ENCODE data around the gene NTPCR. TPM values are rescaled to one million over a fixed set of nuclear protein-coding genes. Genes with fewer than 3 reads are reported as not detected.

Gene NTPCR
- total RNA-seq, 2 experiments from 2014 or later = 8.5 to 9.3 TPM

DNA sequence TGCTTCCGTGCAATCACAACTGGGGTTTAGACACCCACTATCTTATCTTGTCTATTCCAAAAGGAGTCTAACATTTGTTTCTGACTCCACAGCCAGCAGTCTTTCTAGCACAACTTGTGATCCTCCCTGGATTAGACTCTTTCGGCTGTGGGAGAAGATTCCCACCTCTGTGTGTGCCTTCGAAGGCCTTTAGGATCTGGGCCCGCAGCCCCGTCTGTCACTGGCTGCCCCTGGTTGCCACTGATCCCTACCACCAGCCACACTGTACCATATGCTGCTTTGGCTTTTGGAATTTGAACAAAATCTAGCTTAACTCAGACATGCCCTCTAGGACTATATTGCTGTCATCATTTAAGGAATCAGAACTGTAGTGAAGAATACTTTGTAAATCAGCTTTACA, 18.0 kb downstream of the NTPCR start:
- DNase-seq (no peak), ATAC-seq (ENCODE audit: poor library complexity) (no peak)
- H3K4me1 ChIP-seq (ENCODE audit: insufficient read depth, low read length) = peaks cover 4% of the 10 kb centered on the region
- H3K36me3 Mint-ChIP-seq (ENCODE audit: low read depth) = peaks cover 85% of the 10 kb centered on the region
- peaks cover under 1 to 4% of the 10 kb centered on the region in 2 experiments for H3K9me3 ChIP-seq (ENCODE audit: control insufficient read depth in 1 of 2, insufficient read depth in 1 of 2, low read length in 2 of 2)
- POLR2A ChIA-PET = no interaction called here
- no peak overlapping the region for H3K27ac Mint-ChIP-seq
- CTCF ChIA-PET = no interaction called here
- intact Hi-C loops (cut with DNase I, micrococcal nuclease) = no loop called here
- H3K36me3 ChIP-seq (ENCODE audit: insufficient read depth, low read length) = peaks cover 53% of the 10 kb centered on the region
- no peak overlapping the region for H3K27ac ChIP-seq (ENCODE audit: low read depth in 1 of 2, low read length in 2 of 2)
- no peak overlapping the region for H3K4me3 Mint-ChIP-seq
- TF ChIP-seq, protein P1, sequence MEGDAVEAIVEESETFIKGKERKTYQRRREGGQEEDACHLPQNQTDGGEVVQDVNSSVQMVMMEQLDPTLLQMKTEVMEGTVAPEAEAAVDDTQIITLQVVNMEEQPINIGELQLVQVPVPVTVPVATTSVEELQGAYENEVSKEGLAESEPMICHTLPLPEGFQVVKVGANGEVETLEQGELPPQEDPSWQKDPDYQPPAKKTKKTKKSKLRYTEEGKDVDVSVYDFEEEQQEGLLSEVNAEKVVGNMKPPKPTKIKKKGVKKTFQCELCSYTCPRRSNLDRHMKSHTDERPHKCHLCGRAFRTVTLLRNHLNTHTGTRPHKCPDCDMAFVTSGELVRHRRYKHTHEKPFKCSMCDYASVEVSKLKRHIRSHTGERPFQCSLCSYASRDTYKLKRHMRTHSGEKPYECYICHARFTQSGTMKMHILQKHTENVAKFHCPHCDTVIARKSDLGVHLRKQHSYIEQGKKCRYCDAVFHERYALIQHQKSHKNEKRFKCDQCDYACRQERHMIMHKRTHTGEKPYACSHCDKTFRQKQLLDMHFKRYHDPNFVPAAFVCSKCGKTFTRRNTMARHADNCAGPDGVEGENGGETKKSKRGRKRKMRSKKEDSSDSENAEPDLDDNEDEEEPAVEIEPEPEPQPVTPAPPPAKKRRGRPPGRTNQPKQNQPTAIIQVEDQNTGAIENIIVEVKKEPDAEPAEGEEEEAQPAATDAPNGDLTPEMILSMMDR (IDR thresholded peaks at IDR 0.05) = no peak
- no peak overlapping the region for H3K4me3 ChIP-seq (ENCODE audit: low read length)
- H3K27me3 ChIP-seq (ENCODE audit: control insufficient read depth in 1 of 2, insufficient read depth in 2 of 2, low read length in 2 of 2) = no peaks in the 10 kb centered on the region
- H3K9me3 Mint-ChIP-seq = peaks cover 8% of the 10 kb centered on the region
- H3K4me1 Mint-ChIP-seq (ENCODE audit: low read depth) = peaks cover 28% of the 10 kb centered on the region
- no peaks in the 10 kb centered on the region for H3K27me3 Mint-ChIP-seq

DNA sequence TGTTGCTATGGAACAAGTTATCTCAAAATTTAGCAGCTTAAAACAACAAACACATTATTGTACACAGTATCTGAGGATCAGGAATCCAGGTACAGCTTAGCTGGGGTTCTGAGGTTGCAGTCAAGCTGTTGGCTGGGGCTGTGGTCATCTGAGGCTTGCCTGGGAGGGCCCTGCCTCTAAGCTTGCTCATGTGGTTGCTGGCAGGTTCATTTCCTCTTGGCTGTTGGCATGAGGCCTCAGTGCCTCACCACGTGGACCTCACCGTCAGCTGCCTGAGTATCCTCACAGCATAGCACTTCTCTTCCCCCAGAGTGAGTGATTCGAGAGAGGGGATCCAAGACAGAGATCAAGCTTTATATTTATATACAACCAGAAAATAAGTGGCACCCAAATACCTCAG, 18.6 kb downstream of the NTPCR start:
- POLR2A ChIA-PET = no interaction called here

DNA sequence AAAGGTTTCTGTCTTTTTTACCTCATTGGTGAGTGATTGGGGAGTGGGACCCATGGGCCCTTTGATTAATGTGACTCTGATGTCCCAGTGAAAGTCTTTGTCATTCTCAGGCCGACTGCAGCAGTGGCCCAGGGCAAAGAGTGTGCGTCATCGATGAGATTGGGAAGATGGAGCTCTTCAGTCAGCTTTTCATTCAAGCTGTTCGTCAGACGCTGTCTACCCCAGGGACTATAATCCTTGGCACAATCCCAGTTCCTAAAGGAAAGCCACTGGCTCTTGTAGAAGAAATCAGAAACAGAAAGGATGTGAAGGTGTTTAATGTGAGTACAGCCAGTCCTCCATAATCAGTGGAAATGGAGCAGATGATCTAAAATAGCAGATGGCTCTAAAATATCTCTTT, 19.4 kb downstream of the NTPCR start:
- Histone ChIP-seq H3K9me3 (ENCODE audit: control insufficient read depth in 1 of 2, insufficient read depth in 1 of 2, low read length in 2 of 2) (peaks cover 4 to 9% of the 10 kb centered on the region in 2 experiments), H3K4me3 (ENCODE audit: low read length) (no peak overlapping the region), H3K27me3 (ENCODE audit: control insufficient read depth in 1 of 2, insufficient read depth in 2 of 2, low read length in 2 of 2) (no peaks in the 10 kb centered on the region), H3K27ac (ENCODE audit: low read depth in 1 of 2, low read length in 2 of 2) (no peak overlapping the region), H3K4me1 (ENCODE audit: insufficient read depth, low read length) (peaks cover 4% of the 10 kb centered on the region), H3K36me3 (ENCODE audit: insufficient read depth, low read length) (peaks cover 61% of the 10 kb centered on the region)
- H3K4me3 Mint-ChIP-seq = no peak overlapping the region
- intact Hi-C loops (cut with DNase I, micrococcal nuclease) = no loop called here
- ChIA-PET POLR2A (no interaction called here), CTCF (no interaction called here)
- DNase-seq (no peak), ATAC-seq (ENCODE audit: poor library complexity) (no peak)
- H3K4me1 Mint-ChIP-seq (ENCODE audit: low read depth) = peaks cover 25% of the 10 kb centered on the region
- no peaks in the 10 kb centered on the region for H3K27me3 Mint-ChIP-seq
- peaks cover 96% of the 10 kb centered on the region for H3K36me3 Mint-ChIP-seq (ENCODE audit: low read depth)
- H3K27ac Mint-ChIP-seq = no peak overlapping the region
- TF ChIP-seq, protein P1 (IDR thresholded peaks at IDR 0.05) = no peak
- H3K9me3 Mint-ChIP-seq = peaks cover 17% of the 10 kb centered on the region

More for the DNA sequence above, 18.6 kb downstream of the NTPCR start:
- DNase-seq (no peak), ATAC-seq (ENCODE audit: poor library complexity) (no peak)
- peaks cover 14% of the 10 kb centered on the region for H3K9me3 Mint-ChIP-seq
- Histone ChIP-seq H3K4me3 (ENCODE audit: low read length) (no peak overlapping the region), H3K27ac (ENCODE audit: low read depth in 1 of 2, low read length in 2 of 2) (no peak overlapping the region), H3K4me1 (ENCODE audit: insufficient read depth, low read length) (peaks cover 4% of the 10 kb centered on the region), H3K36me3 (ENCODE audit: insufficient read depth, low read length) (peaks cover 58% of the 10 kb centered on the region), H3K27me3 (ENCODE audit: control insufficient read depth in 1 of 2, insufficient read depth in 2 of 2, low read length in 2 of 2) (no peaks in the 10 kb centered on the region), H3K9me3 (ENCODE audit: control insufficient read depth in 1 of 2, insufficient read depth in 1 of 2, low read length in 2 of 2) (peaks cover 4 to 7% of the 10 kb centered on the region in 2 experiments)
- no peak overlapping the region for H3K27ac Mint-ChIP-seq
- H3K4me3 Mint-ChIP-seq = no peak overlapping the region
- H3K27me3 Mint-ChIP-seq = no peaks in the 10 kb centered on the region
- H3K36me3 Mint-ChIP-seq (ENCODE audit: low read depth) = peaks cover 88% of the 10 kb centered on the region
- CTCF ChIA-PET = no interaction called here
- H3K4me1 Mint-ChIP-seq (ENCODE audit: low read depth) = peaks cover 25% of the 10 kb centered on the region
- TF ChIP-seq, protein P1 (IDR thresholded peaks at IDR 0.05) = no peak
- intact Hi-C loops (cut with DNase I, micrococcal nuclease) = no loop called here
